GM21825 (cell line): ENCODE data around the gene DKK2.

Experiments
- ATAC-seq: cut with Tn5 transposase; IDR thresholded peaks from one replicate; pipeline ENCODE4 v1.9.1; 2021; ENCODE audit warnings: mild to moderate bottlenecking, moderate library complexity; ENCODE audit not compliant: unreplicated experiment

The DKK2 gene

DNA sequence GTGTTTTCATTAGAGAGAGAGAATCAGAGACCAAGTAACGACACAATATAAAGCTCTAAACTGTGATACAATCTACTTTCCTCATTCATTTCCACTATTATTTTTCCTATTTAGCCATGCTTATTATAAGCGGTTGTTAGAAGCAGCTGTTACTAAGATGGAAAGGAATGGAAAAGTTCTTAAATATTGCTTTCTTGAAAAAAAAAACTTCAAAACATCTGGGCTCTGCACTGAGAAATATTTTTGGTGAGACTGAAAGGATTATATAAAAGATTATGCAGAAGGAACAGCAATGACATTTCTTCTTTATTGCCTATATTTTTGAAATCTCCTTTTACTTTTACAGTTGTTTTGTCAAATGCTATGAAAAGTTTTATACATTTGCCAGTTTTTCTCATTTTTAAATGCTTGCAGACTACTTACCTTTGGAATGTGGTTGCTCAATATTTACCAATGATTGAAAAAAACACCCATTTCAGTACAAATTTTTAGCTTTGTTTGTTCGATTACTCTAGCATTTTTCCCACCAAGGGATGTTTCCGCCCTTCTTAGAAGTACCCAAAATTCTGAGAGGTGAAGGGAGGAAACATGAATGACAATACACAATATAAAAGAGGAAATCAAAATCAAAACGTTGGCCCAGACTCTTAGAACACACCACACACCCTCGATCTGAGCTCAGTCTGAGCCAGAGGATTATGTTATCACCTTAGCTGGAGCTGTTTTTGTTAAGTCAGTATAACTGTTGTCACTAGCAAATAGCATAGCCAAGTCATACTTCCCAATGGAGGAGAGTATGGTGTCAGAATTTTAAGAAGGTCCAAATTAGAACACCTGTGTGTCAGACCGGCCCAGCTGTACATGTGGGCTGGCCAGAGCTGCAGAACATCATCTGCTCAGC is 18.4 kb downstream of the DKK2 start:
- ATAC-seq, result no peak

DNA sequence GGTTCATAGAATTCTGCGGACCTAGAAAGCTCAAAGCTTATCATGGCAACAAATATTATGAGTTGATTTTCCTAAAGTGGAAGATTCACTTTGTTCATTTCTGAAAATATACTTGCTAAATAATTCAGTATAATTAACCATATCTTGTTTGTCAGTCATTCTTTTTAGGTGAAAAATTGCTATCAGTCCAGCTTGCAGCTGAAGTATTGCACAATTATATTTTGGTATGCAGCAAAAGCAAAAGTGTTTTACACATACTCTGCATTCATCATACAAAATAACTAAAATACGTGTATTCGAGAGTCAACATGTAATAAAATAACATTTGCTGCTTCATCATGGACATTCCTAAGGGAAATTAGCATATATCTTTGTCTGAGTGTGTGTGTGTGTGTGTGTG is 24.8 kb downstream of the DKK2 start:
- ATAC-seq, result no peak

DNA sequence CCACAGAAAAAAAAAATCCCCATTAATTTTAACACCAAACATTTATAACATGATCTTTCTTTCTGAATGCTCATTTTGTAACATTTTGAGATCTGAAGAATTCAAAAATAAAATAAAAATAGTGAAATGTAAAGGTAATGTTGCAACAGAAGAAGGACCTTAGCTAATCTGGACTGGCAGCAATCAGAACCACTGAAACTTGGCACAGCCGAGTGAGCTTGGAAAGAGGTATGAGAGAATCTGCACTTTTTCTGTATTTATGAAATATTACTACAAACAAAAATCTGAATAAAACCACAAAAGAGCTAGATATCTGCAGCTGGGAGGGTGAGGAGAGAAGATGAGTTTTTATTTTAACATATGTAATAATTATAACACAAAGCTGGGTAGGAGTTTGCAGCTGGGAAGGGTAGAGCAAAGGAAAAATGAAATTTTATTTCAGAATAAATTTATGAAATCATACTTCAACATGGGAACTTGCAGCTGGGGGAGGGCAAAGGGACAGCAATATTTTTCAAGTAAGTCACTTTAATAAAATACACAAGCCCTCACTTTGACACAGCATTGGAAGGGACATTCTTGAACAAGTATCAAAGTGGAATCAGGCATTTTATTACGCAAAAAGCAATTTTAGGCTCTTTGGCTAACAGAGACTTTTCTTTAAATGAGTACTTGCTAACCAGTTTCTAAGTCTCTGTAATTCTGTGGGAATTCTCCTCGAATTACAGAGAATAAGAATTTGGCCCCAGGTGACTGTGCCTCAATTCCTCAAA is 26.7 kb downstream of the DKK2 start:
- no peak for ATAC-seq

DNA sequence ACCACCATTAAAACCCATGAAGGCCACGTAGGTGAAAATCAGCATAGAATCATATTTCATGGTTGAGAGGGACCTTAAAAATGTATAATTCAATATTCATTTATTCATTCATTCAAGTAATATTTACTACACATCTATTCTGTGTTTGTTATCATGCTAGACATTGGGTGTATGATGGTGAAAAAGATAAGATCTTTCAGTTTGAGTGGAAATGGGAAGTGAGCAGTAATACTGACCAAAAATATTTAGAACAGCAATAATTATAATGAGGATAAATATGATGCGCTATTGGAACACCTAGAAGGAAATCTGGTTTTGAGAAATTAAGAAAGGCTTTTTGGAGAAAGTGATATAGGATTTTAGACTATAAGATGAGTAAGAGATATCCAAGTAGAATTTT is 28.0 kb downstream of the DKK2 start:
- no peak for ATAC-seq

DNA sequence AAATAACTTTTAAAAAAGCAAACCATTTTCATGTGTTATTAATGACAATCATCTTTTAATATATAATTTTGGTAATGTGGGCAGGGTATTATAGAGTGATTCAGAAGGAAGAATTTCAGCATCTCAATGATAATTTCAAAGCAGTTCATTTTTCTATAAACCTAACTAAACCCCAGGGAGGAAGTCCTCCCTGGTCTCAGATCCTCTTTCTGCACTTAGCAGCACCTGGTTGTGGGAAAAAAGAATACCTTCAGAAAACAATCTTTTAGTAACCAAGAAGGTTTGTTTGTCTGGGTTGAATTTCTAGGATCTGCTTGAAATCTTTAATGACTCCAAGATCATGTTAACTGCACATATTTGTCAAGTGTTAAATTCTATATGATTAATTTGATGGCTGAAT is 29.9 kb downstream of the DKK2 start:
- ATAC-seq, result no peak

DNA sequence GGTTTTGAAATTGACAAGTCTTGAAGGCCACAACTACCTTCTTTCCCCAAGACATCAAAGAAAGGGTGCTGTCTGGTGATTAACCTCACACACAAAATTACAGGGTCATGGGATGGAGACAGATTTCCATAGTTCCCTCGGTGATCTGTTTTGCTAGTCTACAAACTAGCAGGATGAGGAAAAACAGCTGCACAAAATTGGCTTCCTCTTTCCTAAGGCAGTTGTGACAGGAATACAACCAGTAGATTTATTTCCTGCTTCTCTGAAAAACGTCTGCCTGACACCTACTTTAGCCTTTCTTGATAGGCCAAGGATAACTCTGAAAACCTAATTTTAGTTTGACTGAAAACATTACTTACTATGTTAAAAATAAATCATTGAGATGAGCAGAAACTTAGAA is 39.6 kb downstream of the DKK2 start:
- ATAC-seq, result no peak

DNA sequence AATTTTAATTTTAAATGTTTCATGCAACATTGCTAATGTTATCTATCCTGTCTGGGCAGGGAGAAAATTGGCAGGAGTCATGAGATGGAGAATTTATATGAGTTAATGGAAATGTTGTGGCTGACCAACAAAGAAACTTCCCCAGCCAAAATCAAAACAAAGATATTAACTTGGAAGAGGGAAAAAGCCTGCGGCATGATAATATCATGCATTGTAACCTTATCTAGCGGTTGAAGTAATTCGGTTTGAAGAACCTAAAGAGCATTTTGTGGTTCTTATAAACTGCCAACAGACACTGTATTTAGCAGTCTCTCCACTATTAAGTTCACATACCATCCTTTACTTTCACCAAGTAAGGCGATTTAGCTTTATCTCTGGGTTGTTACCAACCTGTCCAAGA is 42.3 kb downstream of the DKK2 start:
- ATAC-seq, result no peak

DNA sequence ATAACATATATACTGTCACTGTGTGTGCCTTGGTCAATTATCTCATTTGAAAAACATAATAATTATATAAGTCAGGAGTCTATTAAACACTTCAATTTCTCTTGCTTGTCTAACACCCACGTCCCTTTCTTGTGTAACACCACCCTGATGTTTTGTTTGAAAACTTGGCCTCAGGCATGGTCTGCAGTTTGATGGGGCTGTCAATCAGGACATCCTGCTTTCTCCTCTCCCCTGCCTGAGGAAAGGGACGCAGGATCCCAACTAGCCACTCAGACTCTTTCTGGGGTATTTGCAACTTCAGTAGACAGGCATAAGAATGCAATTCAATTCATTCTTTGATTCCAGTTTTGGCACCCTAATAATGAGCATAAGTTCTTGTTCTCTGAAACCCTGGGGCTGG is 48.8 kb downstream of the DKK2 start:
- ATAC-seq, result no peak

DNA sequence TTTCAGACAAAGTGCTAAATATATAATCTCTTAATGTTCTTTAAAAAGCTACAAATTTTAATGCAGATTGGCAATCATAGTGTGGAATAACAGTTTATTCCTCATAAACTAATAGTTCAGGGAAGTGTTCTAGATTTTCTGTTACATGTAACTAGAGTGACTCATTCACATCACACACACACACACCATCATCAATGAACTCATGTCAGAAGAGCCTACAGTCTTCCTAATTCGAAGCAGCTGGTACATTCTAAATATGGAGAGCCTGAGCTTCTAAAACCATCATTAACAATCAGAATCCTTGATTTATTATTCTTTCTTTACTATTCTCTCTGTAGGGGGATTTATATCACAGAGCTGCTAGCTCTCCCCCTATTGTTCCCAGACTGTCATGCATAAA is 49.6 kb downstream of the DKK2 start:
- no peak for ATAC-seq

DNA sequence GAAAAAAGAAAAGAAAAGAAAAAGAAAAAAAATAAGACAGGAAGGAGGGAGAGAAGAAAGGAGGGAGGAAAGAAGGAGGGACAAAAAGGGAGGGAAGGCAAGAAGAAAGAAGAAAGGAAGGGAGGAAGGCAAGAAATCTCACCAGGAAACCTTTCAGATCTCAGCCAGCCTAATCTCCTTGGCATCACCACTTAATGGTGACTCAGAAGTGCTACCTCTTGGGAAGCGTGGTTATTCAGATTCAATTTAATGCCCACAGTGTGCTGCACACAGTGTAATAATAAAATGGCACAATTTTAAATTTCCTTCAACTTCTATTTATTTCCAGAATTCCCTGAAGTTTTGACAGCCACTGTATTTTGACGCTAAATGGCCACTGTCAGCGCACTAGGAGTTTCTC is 50.3 kb downstream of the DKK2 start:
- ATAC-seq, result no peak

DNA sequence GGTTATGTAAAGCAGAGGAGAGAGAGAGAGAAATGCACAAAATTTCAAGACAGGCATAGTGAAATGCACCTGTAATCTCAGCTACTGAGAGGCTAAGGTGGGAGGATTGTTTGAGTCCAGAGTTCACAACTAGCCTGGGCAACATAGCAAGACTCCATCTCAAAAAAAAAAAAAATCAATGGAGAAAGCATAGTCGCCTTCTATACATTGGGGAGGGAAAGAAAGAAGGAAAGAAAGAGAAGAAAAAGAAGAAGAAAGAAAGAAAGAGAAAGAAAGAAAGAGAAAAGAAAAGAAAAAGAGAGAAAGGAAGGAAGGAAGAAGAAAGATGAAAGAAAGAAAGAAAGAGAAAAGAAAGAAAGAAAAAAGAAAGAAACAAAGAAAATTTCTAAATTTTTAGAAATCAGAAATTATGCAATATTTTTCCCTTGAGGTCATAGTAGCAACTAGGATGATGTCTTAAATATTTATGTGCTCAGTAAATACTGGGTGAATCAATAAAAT is 53.4 kb downstream of the DKK2 start:
- no peak for ATAC-seq

DNA sequence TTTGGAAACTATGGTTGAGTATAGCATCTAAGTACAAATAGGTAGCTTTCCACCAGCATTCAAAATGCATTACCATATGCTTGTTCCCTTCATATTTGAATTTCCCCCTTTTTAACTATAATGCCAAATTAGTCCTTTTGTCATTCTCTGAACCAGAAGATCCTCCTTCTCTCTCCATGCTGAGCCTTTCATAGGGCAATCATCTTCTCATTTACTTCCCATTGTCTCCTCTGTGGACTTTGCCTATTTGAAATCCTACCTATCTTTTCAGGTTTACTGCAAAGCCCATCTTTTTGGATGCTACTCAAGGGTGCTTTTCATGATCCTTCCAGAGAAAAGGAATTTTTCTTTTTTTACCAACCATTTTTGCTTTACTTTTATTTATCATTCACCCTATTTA is 54.7 kb downstream of the DKK2 start:
- ATAC-seq, result no peak

DNA sequence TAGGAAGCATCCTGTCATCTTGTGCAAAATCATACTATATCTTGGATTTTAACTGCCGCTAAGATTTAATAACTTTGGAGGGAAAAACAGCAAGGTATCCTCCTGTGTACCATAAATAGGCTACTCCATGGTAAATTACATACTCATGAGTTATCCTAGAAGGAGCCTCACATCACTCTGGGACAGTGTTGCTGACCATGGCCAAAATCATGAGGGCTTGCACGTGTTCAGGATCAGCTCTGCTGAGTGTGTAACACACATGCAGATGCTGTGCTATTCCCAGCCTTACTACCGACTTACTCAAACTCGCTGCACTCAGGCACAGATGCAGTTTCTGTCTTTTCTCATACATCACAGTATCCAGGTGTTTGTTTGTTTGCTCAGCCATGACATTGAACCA is 56.6 kb downstream of the DKK2 start:
- no peak for ATAC-seq

DNA sequence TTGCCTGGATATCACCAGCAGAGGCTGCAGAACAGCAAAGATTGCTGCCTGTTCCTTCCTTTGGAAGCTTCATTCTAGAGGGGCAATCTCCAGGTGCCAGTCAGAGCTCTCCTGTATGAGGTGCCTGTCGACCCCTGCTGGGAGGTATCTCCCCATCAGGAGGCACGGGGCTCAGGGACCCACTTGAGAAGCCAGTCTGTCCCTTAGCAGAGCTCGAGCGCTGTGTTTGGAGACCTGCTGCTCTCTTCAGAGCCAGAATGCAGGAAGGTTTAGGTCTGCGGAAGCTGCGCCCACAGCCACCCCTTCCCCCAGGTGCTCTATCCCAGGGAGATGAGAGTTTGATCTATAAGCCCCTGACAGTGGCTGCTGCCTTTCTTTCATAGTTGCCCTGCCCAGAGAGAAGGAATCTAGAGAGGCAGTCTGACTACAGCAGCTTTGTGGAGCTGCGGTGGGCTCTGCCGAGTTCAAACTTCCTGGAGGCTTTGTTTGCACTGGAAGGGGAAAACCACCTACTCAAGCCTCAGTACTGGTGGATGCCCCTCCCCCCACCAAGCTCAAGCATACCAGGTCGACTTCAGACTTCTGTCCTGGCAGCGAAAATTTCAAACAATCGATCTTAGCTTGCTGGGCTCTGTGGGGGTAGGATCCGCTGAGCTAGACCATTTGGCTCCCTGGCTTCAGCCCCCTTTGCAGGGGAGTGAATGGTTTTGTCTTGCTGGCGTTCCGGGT is 57.9 kb downstream of the DKK2 start:
- no peak for ATAC-seq

DNA sequence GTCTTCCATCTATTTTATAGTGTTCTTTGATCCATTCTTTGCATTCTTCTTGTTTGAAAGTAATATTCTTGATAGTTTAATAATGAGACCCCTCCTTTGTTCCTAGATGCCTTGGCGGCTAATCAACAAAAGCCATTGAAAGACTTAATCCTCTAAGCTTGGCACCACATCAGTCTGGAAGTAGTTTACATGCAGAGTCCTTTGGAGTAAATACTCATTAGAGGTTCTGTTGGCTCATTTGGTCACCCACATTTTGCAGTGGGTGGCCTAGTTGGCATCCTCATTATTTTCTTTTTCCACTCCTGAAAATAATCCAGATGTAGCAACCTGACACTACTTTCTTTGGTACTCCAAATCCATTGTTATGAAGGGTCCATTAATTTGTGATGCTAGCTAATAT is 64.5 kb downstream of the DKK2 start:
- no peak for ATAC-seq

DNA sequence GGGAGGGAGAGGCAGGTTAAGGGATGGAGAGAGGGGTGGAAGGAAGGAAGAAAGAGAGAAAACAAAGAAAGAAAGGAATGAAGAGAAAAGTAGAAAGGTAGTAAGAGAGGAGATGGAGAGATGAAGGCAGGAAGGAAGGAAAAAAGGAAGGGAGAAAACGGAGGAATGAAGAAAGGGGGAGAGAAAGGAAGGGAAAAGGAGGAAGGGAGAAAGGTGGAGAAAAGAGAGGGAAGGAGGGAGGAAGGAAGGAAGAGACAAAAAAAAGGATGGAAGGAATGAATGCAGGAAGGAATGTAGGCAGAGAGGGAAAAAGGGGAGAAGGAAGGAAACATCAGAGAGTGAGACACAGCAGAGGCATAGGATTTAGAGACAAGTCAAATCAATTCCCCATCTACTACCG is 68.2 kb downstream of the DKK2 start:
- no peak for ATAC-seq

DNA sequence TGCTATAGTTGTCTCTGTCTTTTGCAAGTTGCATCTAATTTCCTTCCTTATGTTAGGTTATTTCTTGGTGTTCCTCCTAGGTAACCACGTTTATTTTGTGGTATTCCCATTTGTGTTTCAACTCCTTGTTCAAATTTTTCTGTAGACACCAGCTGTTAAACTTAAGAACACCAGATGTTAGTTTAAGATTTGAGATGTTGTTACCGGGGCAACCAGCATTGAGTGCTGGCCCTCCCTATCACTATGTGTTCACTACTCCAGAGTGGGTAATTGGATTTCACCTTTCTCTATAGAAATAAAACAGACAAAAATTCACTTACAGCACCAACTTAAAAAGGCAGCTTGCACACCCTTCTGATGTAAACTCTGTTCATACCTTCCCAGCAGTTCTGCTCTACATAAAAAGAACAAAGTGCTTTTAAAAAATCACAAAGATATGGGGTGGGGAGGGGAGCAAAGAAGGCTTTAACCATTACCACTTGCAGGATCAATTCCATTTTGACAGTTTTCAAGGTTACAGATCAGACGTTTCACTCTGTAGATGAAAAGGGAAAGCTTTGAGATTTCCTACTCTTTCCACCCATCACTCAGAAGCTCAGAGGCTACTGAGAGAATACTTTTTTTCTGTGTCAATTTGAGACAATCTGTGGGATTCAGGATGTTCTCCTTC is 82.9 kb downstream of the DKK2 start:
- no peak for ATAC-seq

DNA sequence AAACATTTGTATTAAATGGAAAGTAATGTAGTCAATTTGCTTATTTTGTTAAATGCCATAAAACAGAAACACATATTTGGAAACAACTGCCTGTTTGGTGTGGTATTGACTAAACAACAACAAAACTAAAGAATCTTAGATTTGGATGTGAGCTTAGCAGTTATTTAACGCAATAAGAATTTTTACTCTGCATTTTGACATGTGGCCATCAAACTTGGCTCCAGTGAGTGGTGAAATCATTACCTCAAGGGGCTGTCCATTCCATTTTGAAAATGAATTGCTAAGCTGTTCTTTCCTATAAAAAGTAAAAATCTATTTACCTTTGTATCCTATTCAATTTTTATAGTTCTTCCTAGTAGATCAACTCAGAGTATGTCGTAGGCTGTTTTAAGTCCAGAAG is 84.2 kb downstream of the DKK2 start:
- no peak for ATAC-seq

DNA sequence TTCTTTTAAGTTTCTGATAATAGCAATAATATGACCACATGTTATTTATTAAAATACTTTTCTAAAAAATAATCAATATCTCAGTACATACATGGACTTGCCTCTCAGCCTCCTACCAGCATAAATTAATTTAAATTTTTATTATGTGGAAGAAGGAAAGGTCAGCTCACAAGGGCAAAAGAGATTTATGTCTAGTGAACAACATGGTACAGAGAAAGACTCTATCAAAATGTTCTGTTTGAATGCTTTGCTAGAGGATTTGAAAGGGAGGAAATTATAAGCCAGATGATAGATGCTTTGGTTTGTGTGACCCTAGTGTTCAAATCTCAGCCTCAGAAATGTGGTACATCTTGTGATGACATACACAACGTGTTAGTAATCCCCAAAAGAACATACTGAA is 94.3 kb downstream of the DKK2 start:
- no peak for ATAC-seq

DNA sequence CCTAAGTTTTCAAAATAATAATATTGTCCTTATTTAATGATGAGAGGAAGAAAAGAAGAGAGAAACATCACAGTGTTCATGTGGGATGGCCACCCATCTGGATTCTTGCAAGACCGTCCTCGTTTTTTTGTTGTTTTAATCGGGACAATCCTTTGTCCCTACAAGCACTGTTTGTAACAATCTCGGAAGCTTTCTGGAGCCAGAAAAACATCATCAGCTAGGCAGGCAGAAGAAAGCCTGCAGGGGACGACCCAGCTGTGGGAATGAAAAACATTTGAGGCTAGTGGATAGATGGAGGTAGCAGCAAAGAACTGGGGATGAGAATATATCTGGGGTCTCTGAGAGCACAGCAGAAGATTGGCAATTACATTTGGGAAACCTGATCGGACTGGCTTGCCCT is 105.6 kb downstream of the DKK2 start:
- no peak for ATAC-seq

DNA sequence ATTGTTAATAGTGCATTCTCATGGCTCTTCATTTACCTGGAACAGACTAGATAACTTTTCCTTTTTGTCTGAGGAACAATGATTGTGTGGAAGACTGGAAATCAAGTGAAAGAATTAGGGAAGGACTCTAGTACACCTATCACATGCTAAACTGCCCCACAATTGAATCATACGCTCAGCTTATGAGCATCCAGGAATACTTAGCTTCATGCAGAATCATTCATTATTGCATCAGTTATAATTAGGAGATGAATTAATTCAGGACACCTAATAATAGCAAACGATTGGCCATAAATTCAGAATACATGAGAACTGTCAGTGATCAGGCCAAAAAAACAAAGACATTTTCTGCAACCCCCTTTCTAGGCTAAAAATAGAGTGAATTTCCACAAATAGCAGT is 106.9 kb downstream of the DKK2 start:
- ATAC-seq, result no peak
